Measurements from ENCODE around the gene TMSB15A.
"Not testable (repeated sequence)": the region's sequence is repeated elsewhere in the genome, so short reads cannot be mapped to it uniquely, and the experiment has no call there.

The TMSB15A gene

DNA sequence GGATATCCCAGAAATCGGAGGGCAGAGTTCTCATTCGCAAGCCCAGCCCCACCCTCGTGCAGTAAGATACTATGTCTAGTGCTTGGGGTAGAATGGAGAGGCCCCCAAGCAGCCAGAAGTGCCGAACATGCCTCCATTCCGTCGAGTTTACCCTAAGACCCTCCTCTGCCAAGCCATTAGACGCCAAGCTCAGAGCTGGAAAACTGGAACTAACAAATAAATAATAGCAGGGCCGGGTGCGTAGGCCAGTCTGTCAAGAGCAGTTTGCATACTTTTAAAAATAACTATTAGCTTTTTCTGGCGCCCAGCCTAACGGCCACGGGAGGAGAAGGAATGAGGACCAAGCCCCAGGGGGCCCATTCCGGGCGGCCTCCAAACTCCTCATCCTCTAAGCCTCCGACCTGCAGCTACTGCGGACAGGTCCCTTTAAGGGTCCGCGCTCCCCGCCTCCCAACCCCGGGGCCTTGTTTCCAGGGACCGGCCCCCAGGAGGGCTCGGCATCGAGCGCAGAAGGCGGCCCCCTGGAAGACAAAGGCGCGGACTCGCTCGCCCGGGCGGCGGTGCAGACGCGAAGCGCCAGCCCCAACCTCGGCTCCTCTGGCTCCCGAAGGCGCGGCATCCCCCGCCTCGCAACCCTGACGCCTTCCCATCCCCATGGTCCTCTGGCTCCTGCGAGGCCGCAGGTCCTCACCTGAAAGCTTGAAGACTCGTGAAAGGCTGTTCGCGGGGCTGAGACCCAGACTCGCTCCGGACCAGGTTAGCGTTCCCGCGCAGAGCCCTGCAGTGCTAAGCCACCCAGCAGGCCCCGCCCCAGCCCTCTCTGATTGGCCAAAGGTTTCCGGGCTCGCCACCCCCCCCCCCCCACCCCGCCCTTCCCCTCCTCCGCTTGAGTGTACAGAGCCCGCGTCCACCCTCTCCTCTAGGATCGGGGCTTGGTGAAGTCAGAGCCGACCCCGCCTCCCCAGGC lies at the start of gene TMSB15A:
Gene TMSB15A, minus strand, starts transcription at position 765 of the 967 bp plus-strand sequence.
- peak in 1 of 2 experiments; percentile 16 for DNase-seq

DNA sequence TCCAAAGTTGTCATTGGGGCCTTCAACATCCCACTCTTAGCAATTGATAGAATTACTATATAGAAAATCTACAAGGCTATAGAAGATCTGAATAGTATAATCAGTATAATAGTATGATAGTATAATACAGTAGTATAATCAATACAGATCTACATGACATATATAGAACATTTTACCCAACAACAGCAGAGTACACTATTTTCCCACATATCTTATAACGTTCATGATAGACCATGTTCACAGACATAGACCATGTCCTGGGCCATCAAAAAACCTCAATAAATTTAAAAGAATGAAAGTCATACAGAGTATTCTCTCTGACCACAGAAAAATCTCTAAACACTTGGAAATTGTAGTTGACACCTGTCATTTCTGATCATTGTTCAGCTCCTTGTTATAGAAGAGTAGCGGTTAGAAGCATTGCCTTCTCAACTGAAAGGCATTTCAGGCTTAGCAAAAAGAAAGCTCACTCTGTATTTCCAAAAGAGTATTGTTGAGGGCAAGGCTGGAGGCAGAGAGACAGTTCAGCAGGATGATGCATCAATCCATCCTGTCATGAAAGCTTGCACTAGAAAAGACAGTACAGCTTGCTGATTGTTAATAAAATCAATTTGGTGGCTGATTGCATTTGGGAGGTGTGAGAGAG lies 44.0 kb upstream of the TMSB15A start:
- DNase-seq: no peak

DNA sequence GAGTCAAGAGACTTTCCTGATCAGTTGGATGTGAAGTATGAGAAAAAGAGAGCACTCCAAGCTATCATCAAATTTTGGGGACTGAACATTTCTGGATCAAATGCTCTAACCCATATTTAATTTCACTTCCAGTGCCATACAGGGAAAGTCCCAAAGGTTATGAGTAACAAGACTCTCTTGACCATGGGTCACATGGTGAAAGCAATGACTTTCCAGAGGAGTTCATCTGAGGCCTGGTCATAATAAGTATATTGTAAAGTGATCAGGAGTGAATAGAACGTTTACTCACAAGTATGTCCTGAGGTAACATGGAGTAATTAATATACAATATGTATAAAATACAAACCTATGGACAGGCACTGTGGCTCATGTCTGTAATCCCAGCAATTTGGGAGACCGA lies 42.1 kb upstream of the TMSB15A start:
- no peak for DNase-seq

DNA sequence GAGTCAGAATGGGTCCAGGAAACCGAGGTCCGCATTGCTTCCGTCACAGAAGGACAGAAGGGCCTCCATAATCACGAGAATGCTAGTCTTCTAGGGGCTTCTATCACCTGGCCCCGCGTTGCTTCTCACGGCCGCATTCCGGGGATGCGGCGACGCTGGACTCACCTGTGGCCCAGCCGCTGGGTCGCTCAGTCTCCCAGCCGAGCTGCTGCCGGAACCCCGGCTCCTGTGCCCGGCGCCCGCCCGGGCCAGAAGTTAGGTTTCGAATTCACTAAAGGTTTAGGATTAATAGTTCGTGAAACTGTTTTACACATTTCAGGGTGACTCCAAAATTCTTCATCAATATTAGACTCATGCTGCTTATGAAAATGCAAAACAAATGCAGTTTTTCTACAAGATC lies 31.7 kb upstream of the TMSB15A start:
- DNase-seq: no peak

DNA sequence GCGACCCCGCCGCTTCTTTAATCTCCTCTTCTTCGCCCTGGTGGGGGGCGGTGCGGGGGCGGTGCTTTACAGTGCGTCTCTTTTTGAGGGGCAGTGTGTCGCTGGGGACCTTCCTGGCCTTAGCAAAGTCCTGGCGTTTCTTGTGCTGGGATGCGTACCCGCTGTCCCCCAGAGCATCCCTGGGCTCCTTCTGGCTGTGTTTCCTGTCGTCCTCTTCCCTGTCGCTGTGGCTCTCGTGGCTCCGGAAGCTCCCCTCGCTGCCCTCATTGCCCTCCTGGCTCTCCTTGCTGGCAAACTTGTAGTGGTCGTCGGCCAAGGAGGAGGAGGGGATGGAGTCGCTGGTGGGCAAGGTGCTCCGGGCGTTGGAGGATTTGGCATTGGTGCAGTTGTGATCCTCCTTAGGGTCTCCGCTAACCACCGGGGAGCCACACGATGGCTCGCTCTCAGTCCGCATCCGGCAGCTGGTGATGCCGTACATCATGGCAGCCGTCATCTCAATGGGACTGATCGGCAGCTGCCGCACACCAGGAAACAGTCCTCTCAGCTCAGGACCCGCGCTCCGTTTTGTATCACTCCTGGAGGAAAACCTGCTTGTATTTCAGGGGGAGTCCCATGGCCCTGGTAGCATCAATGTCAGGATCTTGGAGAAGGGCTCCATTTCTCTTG lies 30.4 kb upstream of the TMSB15A start:
- no peak for DNase-seq

DNA sequence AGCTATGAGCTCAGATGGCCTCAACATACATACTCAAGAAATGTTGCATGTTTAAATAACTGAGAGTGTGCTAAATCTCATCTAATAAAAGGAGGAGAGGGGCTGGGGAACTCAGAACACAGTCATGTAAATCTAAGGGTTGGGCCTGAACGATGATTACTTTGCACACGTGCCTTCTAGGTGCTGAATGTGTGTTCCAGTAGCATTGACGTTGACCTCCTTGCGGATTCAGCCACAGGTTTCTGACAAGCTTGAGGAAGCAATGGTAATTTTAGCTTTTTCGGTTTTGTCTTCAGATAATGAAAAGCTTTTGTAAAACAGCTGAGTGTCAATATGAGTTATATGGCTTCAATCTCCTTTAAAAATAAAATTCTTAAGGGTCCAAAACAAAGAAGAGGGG lies 29.6 kb upstream of the TMSB15A start:
- not testable (repeated sequence) for DNase-seq

DNA sequence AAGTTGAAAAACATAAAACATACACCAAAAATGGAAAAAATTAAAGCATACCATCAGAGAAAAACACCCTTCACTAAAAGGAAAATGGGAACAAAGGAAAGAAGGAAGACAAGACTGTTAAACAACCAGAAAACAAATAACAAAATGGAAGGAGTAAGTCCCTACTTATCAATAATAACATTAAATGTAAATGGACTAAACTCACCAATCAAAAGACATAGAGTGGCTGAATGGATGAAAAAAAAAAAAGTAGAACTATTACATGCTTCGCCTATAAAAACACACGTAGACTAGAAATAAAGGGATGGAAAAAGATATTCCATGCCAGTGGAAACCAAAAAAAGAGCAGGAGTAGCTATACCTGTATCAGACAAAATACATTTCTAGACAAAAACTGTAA lies 19.4 kb upstream of the TMSB15A start:
- no peak for DNase-seq

DNA sequence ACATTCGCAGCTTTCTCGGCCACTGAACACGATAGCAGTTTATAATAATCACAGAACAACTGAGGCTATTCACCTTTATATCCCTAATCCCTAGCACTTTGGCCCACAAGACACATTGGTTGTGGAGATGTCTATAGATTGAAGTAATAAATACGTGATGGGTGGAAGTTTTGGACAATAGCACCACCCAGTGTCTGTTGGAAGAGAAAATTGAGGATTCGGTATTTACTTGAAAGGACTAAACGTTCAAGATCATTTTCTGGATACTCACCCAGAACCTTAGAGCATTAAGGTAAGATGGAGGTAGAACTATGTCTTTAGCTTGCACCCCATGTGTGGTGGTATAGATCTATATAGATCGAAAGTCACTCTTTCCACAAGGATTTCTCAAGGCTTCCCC lies 787 bp upstream of the TMSB15A start:
- no peak for DNase-seq

DNA sequence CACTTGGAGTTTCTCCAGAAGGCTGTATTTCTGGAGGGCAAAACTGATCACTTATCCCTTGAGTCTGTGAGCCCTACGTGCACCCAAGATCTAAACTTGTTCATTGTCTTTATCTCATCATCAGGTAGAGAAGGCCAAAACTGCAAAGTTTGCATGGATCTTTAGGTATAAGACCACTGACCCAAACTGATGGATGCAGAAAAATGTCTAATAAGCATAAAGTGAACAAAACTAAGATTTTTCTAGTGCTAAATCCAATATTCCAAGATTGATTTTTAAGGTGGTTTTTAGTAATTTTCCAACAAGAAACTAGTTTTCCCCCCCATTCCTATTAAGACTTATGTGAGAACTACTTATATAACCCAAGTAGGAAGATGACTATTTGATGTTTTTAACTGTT lies 2.0 kb downstream of the TMSB15A start:
- no peak for DNase-seq

DNA sequence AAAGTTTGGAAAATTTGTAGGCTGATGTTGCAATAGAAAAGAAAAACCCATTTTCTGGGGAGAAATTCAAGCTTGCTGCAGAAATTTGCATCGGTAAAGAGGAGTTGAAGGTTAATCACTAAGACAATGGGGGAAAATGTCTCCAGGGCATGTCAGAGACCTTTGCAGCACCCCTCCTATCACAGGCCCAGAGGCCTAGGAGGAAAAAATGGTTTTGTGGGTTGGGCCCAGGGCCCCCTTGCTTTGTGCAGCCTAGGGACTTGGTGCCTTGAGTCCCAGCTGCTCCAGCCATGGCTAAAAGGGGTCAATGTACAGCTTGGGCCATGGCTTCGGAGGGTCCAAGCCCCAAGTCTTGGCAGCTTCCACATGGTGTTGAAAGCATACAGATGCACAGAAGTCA lies 17.8 kb downstream of the TMSB15A start:
- no peak for DNase-seq

DNA sequence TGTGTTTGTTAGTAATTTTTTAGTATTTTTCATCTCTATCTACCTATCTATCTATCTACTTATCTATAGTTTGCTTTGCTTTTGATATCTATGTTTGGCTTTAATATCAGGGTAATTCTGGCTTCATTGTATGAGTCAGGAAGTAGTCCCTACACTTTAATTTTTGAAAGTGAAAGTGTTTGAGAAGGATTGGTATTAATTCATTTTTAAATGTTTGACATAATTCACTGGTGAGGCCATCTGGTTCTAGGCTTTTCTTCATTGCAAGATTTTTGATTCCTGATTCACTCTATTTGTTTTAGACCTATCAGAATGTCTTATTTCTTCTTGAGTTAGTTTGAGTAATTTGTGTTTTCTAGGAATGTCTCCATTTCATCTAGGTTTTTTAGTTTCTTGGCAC lies 24.8 kb downstream of the TMSB15A start:
- DNase-seq: no peak

DNA sequence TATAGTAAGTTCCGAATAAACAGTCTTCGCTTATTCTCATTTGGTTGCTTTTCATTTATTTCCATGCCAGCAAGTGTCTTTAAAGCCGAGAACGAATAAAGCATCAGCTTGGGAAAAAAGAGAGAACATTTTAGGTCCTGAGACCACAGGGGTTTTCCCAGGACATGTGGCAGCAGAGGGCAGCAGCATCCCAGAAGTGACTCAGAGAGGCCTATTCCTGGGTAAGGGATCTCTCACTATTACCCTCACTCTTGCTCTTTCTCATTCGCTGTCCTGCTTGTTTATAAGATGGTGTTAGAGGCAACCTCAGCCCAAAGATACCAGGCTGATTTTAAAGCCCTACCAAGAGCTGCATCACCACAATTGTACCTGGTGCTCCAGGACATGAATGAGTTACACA lies 37.8 kb downstream of the TMSB15A start:
- DNase-seq: not testable (repeated sequence)

DNA sequence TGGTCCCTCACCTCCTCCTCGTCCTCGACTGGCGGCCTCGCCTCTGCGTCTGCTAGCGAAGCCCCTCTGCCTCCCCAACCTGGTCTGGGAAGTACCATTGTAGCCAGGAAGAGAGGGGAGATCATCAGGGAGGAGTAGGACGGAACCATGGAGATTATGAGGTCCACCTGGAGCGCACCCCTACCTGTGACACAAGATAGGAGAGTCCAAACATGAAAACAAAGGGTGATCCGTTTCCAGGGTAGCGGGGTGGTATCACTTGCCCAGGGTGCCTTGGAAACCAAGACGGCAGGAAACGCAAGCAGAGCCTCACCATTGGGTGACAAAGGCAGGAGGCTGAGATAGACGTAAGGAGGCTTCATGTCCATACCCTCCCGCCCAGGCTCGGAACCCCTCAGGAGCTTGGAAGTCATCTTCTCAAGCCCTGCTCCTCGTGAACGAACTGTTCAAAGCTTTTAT lies 44.7 kb downstream of the TMSB15A start, which contains the start of gene TCP11X2:
Gene TCP11X2, minus strand, starts transcription at position 51 of the 459 bp plus-strand sequence.
- not testable (repeated sequence) for DNase-seq

DNA sequence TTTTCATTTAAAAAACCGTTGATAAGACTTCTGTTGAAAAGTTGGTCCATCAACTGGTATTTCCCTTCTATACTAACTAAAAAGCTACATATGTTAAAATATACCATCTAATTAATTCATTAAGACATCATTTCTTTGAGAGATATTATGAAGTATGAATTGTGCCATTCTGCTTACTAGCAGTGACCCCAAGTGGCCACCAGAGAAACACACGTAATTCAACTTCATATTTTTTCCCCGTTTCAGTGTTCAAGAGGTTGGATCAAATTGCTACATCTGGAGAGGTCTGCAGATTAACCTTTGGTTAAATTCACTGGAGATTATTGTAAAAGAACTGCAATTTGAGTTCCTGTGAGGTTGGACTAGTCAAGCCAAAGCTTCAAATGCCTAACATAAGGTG lies 46.3 kb downstream of the TMSB15A start:
- DNase-seq: not testable (repeated sequence)
